Measurements from ENCODE around the gene FBXL15.

Gene FBXL15

DNA sequence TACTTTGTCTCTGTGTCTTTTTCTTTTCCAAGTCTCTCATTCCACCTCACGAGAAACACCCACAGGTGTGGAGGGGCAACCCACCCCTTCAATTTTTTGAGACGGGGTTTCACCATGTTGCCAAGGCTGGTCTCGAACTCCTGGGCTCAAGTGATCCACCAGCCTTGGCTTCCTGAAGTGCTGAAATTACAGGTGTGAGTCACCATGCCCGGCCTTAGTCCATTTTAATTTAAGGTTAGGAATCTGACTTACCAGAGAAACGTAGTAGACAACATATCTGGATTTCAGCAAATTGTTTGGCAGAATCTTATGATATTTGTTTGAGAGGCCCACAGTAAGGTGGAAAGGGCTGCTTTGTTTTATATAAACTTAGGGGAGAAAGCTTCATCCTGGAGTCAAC is 28.3 kb upstream of the FBXL15 start:
- TF ChIP-seq GLIS3 (CRISPR knock-in tag; IDR thresholded peaks at IDR 0.05): no peak
- no peak for TF ChIP-seq POU6F1 (CRISPR knock-in tag; IDR thresholded peaks at IDR 0.05; ENCODE audit: borderline replicate concordance, low read depth)
- no peak for ATAC-seq

DNA sequence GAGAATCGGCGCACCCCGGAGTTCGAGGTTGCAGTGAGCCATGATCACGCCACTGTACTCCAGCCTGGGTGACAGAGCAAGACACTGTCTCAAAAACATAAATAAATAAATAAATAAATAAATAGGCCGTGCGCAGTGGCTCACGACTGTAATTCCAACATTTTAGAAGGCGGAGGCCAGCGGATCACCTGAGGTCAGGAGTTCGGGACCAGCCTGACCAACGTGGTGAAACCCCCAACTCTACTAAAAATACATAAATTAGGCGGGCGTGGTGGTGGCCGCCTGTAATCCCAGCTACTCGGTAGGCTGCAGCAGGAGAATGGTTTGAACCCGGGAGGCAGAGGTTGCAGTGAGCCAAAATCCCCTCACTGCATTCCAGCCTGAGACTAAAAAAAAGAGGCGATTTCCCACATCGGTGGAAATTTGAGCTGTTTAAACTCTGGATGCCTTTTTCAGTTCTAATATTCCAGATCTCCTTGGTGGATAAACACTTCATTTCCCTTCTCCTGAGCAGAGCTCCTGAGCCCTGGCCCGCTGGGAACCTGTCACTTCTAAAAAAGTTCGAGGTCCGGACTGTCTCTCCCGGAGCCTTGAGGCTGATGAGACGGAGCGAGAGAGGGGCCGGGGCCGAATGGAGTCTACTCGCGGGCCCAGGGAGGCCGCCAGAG is 27.1 kb upstream of the FBXL15 start:
- TF ChIP-seq OSR1 (CRISPR knock-in tag; IDR thresholded peaks at IDR 0.05): no peak
- no peak for TF ChIP-seq ZC3H10 (CRISPR knock-in tag; IDR thresholded peaks at IDR 0.05)
- TF ChIP-seq PPARA (CRISPR knock-in tag; IDR thresholded peaks at IDR 0.05; ENCODE audit: borderline replicate concordance): no peak
- no peak for TF ChIP-seq ZNF565 (CRISPR knock-in tag; conservative IDR thresholded peaks at IDR 0.05; ENCODE audit: low read depth)
- TF ChIP-seq POU6F1 (CRISPR knock-in tag; IDR thresholded peaks at IDR 0.05; ENCODE audit: borderline replicate concordance, low read depth): no peak
- TF ChIP-seq, protein P1, sequence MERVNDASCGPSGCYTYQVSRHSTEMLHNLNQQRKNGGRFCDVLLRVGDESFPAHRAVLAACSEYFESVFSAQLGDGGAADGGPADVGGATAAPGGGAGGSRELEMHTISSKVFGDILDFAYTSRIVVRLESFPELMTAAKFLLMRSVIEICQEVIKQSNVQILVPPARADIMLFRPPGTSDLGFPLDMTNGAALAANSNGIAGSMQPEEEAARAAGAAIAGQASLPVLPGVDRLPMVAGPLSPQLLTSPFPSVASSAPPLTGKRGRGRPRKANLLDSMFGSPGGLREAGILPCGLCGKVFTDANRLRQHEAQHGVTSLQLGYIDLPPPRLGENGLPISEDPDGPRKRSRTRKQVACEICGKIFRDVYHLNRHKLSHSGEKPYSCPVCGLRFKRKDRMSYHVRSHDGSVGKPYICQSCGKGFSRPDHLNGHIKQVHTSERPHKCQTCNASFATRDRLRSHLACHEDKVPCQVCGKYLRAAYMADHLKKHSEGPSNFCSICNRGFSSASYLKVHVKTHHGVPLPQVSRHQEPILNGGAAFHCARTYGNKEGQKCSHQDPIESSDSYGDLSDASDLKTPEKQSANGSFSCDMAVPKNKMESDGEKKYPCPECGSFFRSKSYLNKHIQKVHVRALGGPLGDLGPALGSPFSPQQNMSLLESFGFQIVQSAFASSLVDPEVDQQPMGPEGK (CRISPR knock-in tag; IDR thresholded peaks at IDR 0.05; ENCODE audit: borderline replicate concordance): no peak
- TF ChIP-seq ESRRG (CRISPR knock-in tag; IDR thresholded peaks at IDR 0.05): no peak
- TF ChIP-seq TCF4 (CRISPR knock-in tag; IDR thresholded peaks at IDR 0.05; ENCODE audit: borderline replicate concordance): no peak
- no peak for TF ChIP-seq CSDC2 (CRISPR knock-in tag; IDR thresholded peaks at IDR 0.05)
- peak; percentile 83 for ATAC-seq

GRCh38 chr10:102394079-102394800 is 26.4 kb upstream of the FBXL15 start:
- ATAC-seq: peak; percentile 90
- TF ChIP-seq TOX (CRISPR knock-in tag; IDR thresholded peaks at IDR 0.05; ENCODE audit: borderline replicate concordance): no peak
- TF ChIP-seq, protein P1 (CRISPR knock-in tag; IDR thresholded peaks at IDR 0.05; ENCODE audit: borderline replicate concordance): peak; percentile 99
- TF ChIP-seq ZNF565 (CRISPR knock-in tag; conservative IDR thresholded peaks at IDR 0.05; ENCODE audit: low read depth): no peak
- TF ChIP-seq BACH2 (CRISPR knock-in tag; IDR thresholded peaks at IDR 0.05; ENCODE audit: borderline replicate concordance): no peak
- TF ChIP-seq RARB (CRISPR knock-in tag; IDR thresholded peaks at IDR 0.05): no peak
- TF ChIP-seq, protein P2, sequence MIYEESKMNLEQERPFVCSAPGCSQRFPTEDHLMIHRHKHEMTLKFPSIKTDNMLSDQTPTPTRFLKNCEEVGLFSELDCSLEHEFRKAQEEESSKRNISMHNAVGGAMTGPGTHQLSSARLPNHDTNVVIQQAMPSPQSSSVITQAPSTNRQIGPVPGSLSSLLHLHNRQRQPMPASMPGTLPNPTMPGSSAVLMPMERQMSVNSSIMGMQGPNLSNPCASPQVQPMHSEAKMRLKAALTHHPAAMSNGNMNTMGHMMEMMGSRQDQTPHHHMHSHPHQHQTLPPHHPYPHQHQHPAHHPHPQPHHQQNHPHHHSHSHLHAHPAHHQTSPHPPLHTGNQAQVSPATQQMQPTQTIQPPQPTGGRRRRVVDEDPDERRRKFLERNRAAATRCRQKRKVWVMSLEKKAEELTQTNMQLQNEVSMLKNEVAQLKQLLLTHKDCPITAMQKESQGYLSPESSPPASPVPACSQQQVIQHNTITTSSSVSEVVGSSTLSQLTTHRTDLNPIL (CRISPR knock-in tag; IDR thresholded peaks at IDR 0.05; ENCODE audit: low read depth): no peak

- no peak for TF ChIP-seq ESRRG (CRISPR knock-in tag; IDR thresholded peaks at IDR 0.05)
- TF ChIP-seq OSR1 (CRISPR knock-in tag; IDR thresholded peaks at IDR 0.05): no peak
- TF ChIP-seq PPARA (CRISPR knock-in tag; IDR thresholded peaks at IDR 0.05; ENCODE audit: borderline replicate concordance): no peak
These were observed 25.7 kb upstream of the FBXL15 start for GRCh38 chr10:102394801-102395399.

More at GRCh38 chr10:102394801-102395399, 25.7 kb upstream of the FBXL15 start:
- peak; percentile 8 for ATAC-seq

Measured in SK-N-SH treated with all-trans-retinoic acid at 6 μM for 48 hours (cell line).